ENCODE results near the gene ERICH4.
"Not testable (repeated sequence)": the region's sequence is repeated elsewhere in the genome, so short reads cannot be mapped to it uniquely, and the experiment has no call there.

Gene ERICH4

GRCh38 chr19:41435376-41435775 lies 7.6 kb upstream of the ERICH4 start:
- DNase-seq (ENCODE audit: low read depth in 2 of 2), result not testable (repeated sequence)

GRCh38 chr19:41435936-41436673 lies 6.9 kb upstream of the ERICH4 start:
- no peak for DNase-seq (ENCODE audit: low read depth in 2 of 2)

- no peak for DNase-seq (ENCODE audit: low read depth in 2 of 2)
Observed at GRCh38 chr19:41436674-41436951, 6.3 kb upstream of the ERICH4 start.

- no peak for DNase-seq (ENCODE audit: low read depth in 2 of 2)
Observed at GRCh38 chr19:41437944-41438574, 4.9 kb upstream of the ERICH4 start.

GRCh38 chr19:41439441-41440222 lies 3.3 kb upstream of the ERICH4 start, which contains the start of gene DMAC2:
DMAC2 (minus strand) TSS chr19:41439912; CDS start chr19:41439899, 13 bp downstream.
- DNase-seq (ENCODE audit: low read depth in 2 of 2), result peak; percentile 90 to 94

- no peak for DNase-seq (ENCODE audit: low read depth in 2 of 2)
Observed at GRCh38 chr19:41441321-41441945, 1.5 kb upstream of the ERICH4 start.

- no peak for DNase-seq (ENCODE audit: low read depth in 2 of 2)
Observed at GRCh38 chr19:41443813-41444455, 978 bp downstream of the ERICH4 start.

- DNase-seq (ENCODE audit: low read depth in 2 of 2), result no peak
Observed at GRCh38 chr19:41445575-41445974, 2.6 kb downstream of the ERICH4 start.

- no peak for DNase-seq (ENCODE audit: low read depth in 2 of 2)
Observed at GRCh38 chr19:41447732-41448332, 4.9 kb downstream of the ERICH4 start.

GRCh38 chr19:41449079-41449864 lies 6.3 kb downstream of the ERICH4 start:
- DNase-seq (ENCODE audit: low read depth in 2 of 2), result peak; percentile 47

GRCh38 chr19:41449865-41450178 lies 6.9 kb downstream of the ERICH4 start:
- DNase-seq (ENCODE audit: low read depth in 2 of 2), result no peak

- no peak for DNase-seq (ENCODE audit: low read depth in 2 of 2)
Observed at GRCh38 chr19:41452584-41453275, 9.8 kb downstream of the ERICH4 start.

GRCh38 chr19:41455936-41456335 lies 13.0 kb downstream of the ERICH4 start:
- DNase-seq (ENCODE audit: low read depth in 2 of 2), result no peak

GRCh38 chr19:41456342-41456918 lies 13.5 kb downstream of the ERICH4 start:
- no peak for DNase-seq (ENCODE audit: low read depth in 2 of 2)

GRCh38 chr19:41457241-41457640 lies 14.3 kb downstream of the ERICH4 start:
- DNase-seq (ENCODE audit: low read depth in 2 of 2), result no peak

- no peak for DNase-seq (ENCODE audit: low read depth in 2 of 2)
Observed at GRCh38 chr19:41462497-41462896, 19.5 kb downstream of the ERICH4 start.

GRCh38 chr19:41463257-41464256 lies 20.6 kb downstream of the ERICH4 start:
- not testable (repeated sequence) for DNase-seq (ENCODE audit: low read depth in 2 of 2)

GRCh38 chr19:41476583-41476982 lies 33.6 kb downstream of the ERICH4 start:
- no peak for DNase-seq (ENCODE audit: low read depth in 2 of 2)

GRCh38 chr19:41478171-41478570 lies 35.2 kb downstream of the ERICH4 start:
- no peak for DNase-seq (ENCODE audit: low read depth in 2 of 2)

Data from activated CD8-positive, alpha-beta memory T cell treated with anti-CD3 and anti-CD28 coated beads for 4 hours (primary cell).